ENCODE data around the gene FAM168A.
A peak's percentile ranks its signal among the peaks of the same experiment; 100 is the strongest.

Gene FAM168A

GRCh38 chr11:73359341-73359740 lies 238.6 kb downstream of the FAM168A start:
- no peak for TF ChIP-seq CTCF (IDR thresholded peaks at IDR 0.05; ENCODE audit: insufficient read depth, low read depth, low read length, missing control alignments)
- H3K4me3 ChIP-seq (ENCODE audit: low read depth, low read length) = no peak overlapping the region
- no peak for DNase-seq (ENCODE audit: low read depth)

- no peak for DNase-seq (ENCODE audit: low read depth)
- no peak overlapping the region for H3K4me3 ChIP-seq (ENCODE audit: low read depth, low read length)
- no peak for TF ChIP-seq CTCF (IDR thresholded peaks at IDR 0.05; ENCODE audit: insufficient read depth, low read depth, low read length, missing control alignments)
Measured at GRCh38 chr11:73358071-73358470, 239.8 kb downstream of the FAM168A start.

GRCh38 chr11:73356979-73357860 lies 240.7 kb downstream of the FAM168A start:
- no peak for DNase-seq (ENCODE audit: low read depth)
- no peak overlapping the region for H3K4me3 ChIP-seq (ENCODE audit: low read depth, low read length)
- no peak for TF ChIP-seq CTCF (IDR thresholded peaks at IDR 0.05; ENCODE audit: insufficient read depth, low read depth, low read length, missing control alignments)

- no peak for DNase-seq (ENCODE audit: low read depth)
- TF ChIP-seq CTCF (IDR thresholded peaks at IDR 0.05; ENCODE audit: insufficient read depth, low read depth, low read length, missing control alignments) = no peak
- no peak overlapping the region for H3K4me3 ChIP-seq (ENCODE audit: low read depth, low read length)
Measured at GRCh38 chr11:73355109-73355508, 242.8 kb downstream of the FAM168A start.

GRCh38 chr11:73353422-73353821 lies 244.5 kb downstream of the FAM168A start:
- H3K4me3 ChIP-seq (ENCODE audit: low read depth, low read length) = no peak overlapping the region
- DNase-seq (ENCODE audit: low read depth) = no peak
- no peak for TF ChIP-seq CTCF (IDR thresholded peaks at IDR 0.05; ENCODE audit: insufficient read depth, low read depth, low read length, missing control alignments)

- no peak overlapping the region for H3K4me3 ChIP-seq (ENCODE audit: low read depth, low read length)
- peak; percentile 79 for DNase-seq (ENCODE audit: low read depth)
- peak; percentile 97 for TF ChIP-seq CTCF (IDR thresholded peaks at IDR 0.05; ENCODE audit: insufficient read depth, low read depth, low read length, missing control alignments)
Measured at GRCh38 chr11:73350908-73351636, 246.8 kb downstream of the FAM168A start.
